HG03095 (cell line): ENCODE data around the gene PLN.

Experiments used
- ATAC-seq: cut with Tn5 transposase; IDR thresholded peaks from one replicate; pipeline ENCODE4 v1.9.1; 2021; ENCODE audit warnings: moderate library complexity; ENCODE audit not compliant: unreplicated experiment

Gene PLN

DNA sequence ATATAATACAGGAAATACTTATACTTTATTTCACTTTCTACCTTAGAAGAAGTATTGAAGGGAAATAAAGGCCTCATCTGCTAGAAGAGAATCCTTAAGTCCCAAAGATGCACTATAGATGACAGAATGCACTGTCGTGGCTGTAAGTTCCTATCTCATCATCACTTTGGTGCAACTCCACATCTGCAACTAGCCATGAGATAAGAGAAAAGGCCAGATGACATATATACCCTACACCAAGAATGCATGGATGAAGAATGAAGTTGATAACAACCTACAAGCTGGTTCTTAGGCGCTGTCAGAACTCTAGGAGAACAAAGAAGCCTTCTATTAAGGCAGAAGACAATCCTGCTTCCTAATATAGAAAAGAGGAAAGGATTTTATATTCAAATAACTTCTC lies 11.6 kb upstream of the PLN start:
- no peak for ATAC-seq

GRCh38 chr6:118537574-118537973 lies 10.5 kb upstream of the PLN start:
- no peak for ATAC-seq

DNA sequence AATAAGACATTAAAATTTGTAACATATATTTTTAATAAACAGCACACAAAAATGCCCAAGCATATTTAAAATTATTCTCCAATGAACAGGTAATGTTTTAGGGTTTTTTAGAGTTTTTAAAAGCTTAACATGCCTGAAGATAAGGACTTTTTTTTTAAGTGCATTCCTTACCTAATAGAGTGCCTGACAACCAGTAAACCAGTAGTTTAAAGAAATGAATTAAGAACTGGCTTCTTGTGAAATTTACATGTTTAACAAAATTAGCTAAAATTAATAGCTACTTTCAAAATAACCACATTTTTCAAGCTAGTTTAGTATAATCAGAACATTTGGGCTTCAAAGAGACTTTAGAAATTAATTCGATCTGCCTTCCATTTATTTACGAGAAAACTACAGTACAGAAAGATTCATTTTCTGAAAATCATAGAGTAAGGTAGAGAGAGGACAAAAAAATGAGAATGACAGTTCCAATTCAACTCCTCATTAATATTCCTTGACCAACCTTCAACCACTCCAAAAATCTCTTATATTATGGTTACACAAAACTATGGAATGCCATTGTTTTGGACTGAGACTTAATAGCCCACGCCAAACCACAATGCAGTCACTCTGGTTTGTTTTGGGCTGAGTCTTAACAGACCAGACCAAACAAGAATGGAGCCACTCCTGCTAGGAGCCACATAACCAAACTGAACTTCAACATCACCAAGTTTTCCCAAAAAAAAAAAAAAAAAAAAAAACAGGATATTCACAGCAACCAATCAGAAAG lies 5.7 kb upstream of the PLN start:
- ATAC-seq: no peak

DNA sequence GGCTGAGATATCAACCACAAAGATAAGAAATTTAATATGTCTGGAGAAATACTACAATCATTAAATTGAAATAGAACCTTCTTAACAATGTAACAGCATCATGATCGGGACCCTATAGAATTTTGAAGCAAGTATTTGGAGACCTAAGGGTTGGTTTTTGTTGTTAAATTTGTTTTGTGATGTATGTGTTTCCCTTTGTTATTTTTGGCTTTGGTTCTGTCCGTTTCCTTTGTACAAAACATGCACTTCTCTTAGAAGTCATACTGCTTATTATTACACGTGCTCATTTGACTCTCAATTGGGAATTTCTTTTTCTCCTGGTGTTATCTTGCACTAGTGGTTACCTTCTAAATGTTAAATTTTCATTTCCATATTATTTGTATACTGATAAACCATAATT lies 4.0 kb upstream of the PLN start:
- ATAC-seq: no peak

- ATAC-seq: no peak
Observed at GRCh38 chr6:118546164-118546879, 1.8 kb upstream of the PLN start.

GRCh38 chr6:118546880-118547218 lies 1.2 kb upstream of the PLN start:
- ATAC-seq: no peak

DNA sequence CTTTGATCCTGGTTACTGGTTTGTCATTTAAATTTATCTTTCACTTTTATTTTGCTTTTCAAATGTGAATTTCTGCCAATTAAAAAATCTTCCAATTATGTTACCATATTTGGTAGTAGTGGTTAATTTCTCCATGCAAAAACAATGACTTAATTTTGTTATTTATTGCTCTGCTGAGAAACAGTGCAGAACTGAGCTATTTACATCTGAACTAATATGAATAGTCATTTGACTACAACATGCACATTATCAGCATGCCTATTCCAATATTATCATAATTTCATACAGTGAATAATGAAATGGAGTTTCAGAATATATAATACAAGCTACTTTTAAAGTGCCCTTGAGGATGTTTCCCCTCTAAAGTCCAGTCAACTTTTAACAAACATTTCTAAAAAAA lies 517 bp downstream of the PLN start:
- ATAC-seq: no peak

DNA sequence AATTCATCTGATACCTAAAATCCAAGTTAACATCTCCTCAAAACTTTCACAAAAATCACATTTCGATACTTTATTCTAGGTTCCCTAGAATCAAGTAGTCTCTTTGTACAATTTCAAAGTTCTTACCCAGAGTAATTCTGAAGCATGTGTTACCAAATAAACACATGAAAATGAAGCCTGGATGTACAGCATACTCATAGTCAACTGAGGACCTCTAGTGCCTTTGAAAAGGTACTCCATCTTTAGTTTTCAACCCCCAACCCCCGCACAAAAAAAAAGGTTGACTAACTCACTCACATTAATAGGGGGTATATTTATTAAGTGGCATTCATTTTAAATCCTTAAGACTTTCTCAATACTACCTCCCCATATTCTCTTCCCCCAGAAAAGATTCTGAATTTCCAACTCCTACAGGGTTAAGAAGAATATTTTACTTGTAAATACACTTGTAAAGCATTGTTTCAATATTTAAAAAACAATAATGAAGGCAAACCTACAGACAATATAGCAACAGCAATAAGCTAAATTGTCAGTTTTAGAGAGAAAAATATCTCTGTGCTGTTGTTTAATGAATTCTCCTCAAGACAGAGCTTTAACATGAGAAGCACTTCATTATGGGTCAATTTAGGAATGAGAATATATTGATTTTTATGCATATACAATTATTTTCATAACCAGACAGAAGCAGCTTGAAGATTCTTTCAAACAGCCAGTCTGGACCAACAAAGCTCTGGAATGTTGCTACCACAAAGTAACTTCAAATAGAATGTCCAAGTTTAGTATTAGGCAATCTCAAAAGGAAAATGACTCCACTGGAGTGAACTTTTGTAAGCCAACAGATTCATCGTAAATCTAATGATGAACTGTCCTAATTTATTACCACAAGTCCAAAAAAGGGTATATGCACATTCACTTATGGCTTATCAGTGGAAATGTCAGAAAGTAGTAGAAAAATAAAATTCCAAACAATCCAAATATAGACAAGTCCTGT lies 3.3 kb downstream of the PLN start:
- peak; percentile 81 for ATAC-seq

DNA sequence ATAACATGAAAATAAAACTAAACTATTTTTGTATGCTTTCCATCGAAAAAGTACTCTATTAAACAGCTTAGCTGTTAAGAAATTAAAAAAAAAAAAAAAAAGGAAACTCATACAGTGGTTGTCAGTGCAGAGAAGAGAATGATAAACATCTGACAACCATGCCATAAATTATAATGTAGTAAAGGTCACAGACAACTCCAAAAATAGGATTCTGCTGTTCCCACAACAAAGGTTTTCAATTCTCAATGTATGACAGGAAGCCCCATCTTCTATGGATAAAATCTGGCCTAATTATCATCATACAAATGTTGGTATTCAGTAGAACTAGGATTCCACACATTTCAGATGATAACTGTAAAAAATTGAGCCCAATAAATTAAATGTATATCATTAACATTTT lies 5.0 kb downstream of the PLN start:
- ATAC-seq: no peak

DNA sequence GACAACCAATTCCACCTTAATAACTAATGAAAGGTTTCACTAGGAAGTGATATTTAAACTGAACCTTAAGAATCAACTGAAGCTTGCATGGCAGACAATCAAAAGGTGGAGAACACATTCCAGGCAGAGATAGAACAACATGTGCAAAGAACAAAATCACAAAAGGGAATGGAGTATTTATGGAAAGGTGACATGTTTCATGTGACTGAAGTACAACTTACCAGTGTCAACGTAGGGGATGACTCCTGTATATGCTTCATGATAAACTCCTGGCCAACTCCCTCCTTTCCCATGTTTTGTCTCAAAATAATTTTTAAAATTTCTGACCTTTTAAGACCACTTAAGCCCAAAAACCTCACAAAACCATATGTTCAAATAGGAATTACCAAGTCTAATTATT lies 6.6 kb downstream of the PLN start:
- no peak for ATAC-seq

DNA sequence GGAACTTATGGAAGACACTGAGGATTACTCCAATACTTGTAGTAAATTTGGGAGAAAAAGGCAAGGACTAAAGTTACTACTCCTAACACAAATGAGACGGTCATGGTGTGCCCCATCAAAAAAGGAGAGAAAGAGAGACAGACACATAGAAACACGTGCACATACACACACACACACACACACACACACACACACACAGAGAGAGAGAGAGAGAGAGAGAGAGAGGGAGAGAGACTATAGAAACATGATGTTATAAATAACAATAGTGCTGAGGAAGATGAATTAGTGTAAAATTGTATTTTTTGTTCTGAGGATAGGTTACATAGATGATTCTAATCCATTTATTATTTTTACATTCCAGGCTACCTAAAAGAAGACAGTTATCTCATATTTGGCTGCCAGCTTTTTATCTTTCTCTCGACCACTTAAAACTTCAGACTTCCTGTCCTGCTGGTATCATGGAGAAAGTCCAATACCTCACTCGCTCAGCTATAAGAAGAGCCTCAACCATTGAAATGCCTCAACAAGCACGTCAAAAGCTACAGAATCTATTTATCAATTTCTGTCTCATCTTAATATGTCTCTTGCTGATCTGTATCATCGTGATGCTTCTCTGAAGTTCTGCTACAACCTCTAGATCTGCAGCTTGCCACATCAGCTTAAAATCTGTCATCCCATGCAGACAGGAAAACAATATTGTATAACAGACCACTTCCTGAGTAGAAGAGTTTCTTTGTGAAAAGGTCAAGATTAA lies 10.5 kb downstream of the PLN start:
- ATAC-seq: peak; percentile 57

- peak; percentile 56 for ATAC-seq
Observed at GRCh38 chr6:118559659-118560058, 11.6 kb downstream of the PLN start.

GRCh38 chr6:118562248-118562647 lies 14.2 kb downstream of the PLN start:
- no peak for ATAC-seq

DNA sequence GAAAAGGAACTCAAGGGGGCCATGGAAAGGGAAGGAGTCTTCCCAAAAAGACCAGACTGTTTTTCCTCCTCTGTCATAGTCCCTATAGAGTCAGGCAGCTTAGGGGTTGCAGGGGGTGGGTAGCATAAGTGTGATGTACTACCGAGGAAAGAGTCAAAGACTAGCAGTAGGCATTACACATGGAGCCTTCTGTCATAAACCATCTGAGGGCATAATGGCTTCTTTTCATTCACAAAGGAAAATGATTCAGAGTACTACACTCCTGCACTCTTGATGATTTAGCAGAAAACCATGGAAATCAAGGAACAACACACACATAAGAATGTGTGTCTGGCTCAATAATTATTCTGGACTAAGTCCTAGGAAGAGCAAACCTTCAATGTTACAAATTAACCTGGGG lies 14.9 kb downstream of the PLN start:
- ATAC-seq: no peak

DNA sequence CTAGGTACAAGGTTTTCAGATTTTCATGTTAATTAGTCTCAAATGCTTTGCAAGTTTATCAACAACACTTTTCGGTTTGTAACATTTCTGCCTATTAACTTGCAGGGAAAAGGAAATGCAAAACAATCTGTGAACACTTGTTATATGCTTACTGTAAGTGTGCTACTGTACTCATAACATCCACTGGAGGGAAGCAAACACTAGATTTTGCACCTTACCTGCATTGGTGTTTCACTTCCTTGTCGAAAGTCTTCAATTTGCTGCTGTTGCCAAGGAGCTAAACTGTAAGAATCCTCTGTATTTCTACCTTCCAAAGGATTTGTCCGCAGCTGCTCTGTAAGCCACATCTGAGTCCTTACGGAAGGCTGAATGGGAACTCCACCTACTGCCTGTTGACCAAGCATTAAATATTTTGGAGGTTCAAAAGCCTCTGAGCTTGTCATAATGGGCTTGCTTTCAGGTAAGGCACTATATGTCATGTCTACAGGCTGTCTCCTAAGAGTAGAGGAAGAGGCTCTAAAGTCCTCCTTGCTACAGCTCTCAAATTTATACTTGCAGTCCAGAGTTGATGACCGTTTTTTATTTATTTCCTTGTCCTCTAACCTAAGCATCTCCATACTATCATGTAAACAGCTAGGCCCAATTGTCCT lies 17.3 kb downstream of the PLN start:
- ATAC-seq: peak; percentile 99

- ATAC-seq: no peak
Observed at GRCh38 chr6:118567974-118568373, 19.9 kb downstream of the PLN start.

DNA sequence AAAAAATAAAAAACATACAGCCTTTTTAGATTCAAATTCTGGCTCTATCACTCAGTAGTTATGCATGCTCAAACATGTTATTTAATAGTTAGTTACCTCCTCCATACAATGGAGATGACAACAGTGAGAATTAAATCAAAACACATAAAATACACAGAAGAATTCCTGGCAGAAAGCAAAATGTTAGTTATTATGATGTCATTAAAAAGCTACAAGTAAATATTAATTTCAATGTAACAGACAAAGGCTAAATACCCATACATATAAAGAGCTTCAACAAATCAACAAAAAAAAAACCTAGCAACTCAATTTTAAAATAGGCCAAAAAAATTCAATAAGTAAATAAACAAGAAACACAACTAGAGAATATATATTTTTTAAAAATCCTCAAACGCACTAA lies 21.4 kb downstream of the PLN start:
- no peak for ATAC-seq

DNA sequence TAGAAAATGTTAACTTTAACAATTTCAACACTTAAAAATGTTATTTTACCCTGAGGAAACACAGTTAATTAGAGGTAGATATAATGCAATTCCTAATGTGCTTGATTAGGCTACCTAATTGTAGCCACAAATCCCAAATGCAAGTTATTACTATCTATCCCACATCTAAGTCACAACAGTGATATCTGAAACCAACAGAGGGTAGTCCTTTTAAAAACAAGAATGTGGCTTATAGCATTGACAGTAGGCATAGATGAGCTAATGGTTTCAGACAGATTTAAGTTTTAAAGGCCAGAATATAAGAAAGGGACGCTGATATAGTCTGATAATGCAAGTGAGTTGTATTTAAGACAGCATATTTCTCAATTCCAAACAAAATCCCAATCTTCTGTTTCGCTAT lies 23.0 kb downstream of the PLN start:
- no peak for ATAC-seq

DNA sequence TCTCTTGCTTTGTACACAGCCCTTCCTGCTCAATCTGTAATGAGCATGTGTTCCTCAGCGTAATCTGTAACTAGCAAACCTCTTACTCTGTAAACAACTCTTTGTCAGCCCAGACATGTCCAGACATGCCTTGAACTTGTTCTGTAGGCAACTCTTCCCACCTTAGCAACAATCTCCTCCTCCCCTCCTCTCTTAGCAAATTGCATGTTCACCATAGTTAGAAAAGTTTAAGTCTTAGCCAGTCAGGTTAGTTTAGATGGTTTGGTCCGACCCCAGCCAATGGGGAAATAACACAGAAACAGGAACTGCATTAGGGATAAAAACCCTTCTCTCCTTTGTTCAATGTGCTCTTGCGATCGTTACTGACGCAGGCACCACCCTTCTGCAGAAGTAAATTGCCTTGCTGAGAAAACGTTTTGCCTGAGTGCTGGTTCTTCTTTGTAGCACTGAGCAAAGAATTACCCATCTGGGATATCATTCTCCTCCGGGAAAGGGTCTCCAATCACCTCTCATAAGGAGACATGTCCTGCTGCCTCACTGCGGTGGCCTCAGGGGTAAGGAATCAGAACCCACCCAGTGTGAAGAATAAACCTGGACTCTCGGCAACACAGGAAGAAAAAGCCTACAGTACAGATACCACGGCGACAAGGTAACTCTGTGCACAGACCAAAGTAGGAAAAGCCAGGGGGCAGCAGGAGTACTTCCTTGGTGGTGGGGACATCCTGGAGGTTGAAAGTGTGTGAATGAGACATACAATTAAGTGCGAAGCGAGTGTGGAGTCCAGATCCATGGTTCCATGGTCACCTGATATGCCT lies 26.2 kb downstream of the PLN start:
- no peak for ATAC-seq

DNA sequence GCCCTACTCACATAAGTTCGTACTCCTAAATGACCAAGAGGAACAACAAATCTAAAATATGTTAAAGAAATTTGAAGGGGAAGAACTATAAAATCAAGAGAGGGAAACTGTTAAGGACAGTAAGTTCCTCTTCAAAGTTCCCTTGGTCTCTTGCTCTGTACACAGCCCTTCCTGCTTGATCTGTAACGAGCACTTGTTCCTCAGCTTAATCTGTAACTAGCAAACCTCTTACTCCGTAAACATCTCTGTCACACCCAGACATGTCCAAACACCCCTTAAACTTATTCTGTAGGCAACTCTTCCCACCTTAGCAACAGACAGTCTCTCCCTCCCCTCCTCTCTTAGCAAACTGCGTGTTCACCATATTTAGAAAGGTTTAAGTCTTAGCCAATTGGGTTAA lies 29.9 kb downstream of the PLN start:
- no peak for ATAC-seq
